Measurements from ENCODE around the gene RNF4.

The RNF4 gene

GRCh38 chr4:2494992-2495391, 26.1 kb downstream of the RNF4 start:
- Histone ChIP-seq H3K27me3 (ENCODE audit: insufficient read depth, low read depth, severe bottlenecking) (no peaks in the 10 kb centered on the region), H3K4me3 (ENCODE audit: low read depth, low read length) (no peak overlapping the region), H3K27ac (no peak overlapping the region), H3K36me3 (peaks cover 96% of the 10 kb centered on the region), H3K9me3 (ENCODE audit: severe bottlenecking) (no peaks in the 10 kb centered on the region)
- no peak for DNase-seq
- TF ChIP-seq CTCF (IDR thresholded peaks at IDR 0.05; ENCODE audit: low read depth, low read length): no peak

GRCh38 chr4:2497324-2497723, 28.4 kb downstream of the RNF4 start:
- no peak for TF ChIP-seq CTCF (IDR thresholded peaks at IDR 0.05; ENCODE audit: low read depth, low read length)
- H3K27ac ChIP-seq: no peak overlapping the region
- no peaks in the 10 kb centered on the region for H3K9me3 ChIP-seq (ENCODE audit: severe bottlenecking)
- no peaks in the 10 kb centered on the region for H3K27me3 ChIP-seq (ENCODE audit: insufficient read depth, low read depth, severe bottlenecking)
- H3K36me3 ChIP-seq: peaks cover 96% of the 10 kb centered on the region
- H3K4me3 ChIP-seq (ENCODE audit: low read depth, low read length): no peak overlapping the region
- no peak for DNase-seq

GRCh38 chr4:2497931-2498330, 29.0 kb downstream of the RNF4 start:
- Histone ChIP-seq H3K9me3 (ENCODE audit: severe bottlenecking) (no peaks in the 10 kb centered on the region), H3K4me3 (ENCODE audit: low read depth, low read length) (no peak overlapping the region), H3K36me3 (peaks cover 93% of the 10 kb centered on the region), H3K27ac (no peak overlapping the region), H3K27me3 (ENCODE audit: insufficient read depth, low read depth, severe bottlenecking) (no peaks in the 10 kb centered on the region)
- no peak for TF ChIP-seq CTCF (IDR thresholded peaks at IDR 0.05; ENCODE audit: low read depth, low read length)
- no peak for DNase-seq

GRCh38 chr4:2500547-2500946, 31.6 kb downstream of the RNF4 start:
- H3K36me3 ChIP-seq: peaks cover 90% of the 10 kb centered on the region
- TF ChIP-seq CTCF (IDR thresholded peaks at IDR 0.05; ENCODE audit: low read depth, low read length): no peak
- DNase-seq: no peak
- no peaks in the 10 kb centered on the region for H3K27me3 ChIP-seq (ENCODE audit: insufficient read depth, low read depth, severe bottlenecking)
- H3K4me3 ChIP-seq (ENCODE audit: low read depth, low read length): no peak overlapping the region
- H3K27ac ChIP-seq: no peak overlapping the region
- H3K9me3 ChIP-seq (ENCODE audit: severe bottlenecking): no peaks in the 10 kb centered on the region

GRCh38 chr4:2501034-2501594, 32.2 kb downstream of the RNF4 start:
- H3K36me3 ChIP-seq: peaks cover 89% of the 10 kb centered on the region
- TF ChIP-seq CTCF (IDR thresholded peaks at IDR 0.05; ENCODE audit: low read depth, low read length): no peak
- no peak for DNase-seq
- no peaks in the 10 kb centered on the region for H3K27me3 ChIP-seq (ENCODE audit: insufficient read depth, low read depth, severe bottlenecking)
- H3K9me3 ChIP-seq (ENCODE audit: severe bottlenecking): no peaks in the 10 kb centered on the region
- H3K4me3 ChIP-seq (ENCODE audit: low read depth, low read length): no peak overlapping the region
- no peak overlapping the region for H3K27ac ChIP-seq

- peaks cover 84% of the 10 kb centered on the region for H3K36me3 ChIP-seq
- no peak overlapping the region for H3K27ac ChIP-seq
- no peak overlapping the region for H3K4me3 ChIP-seq (ENCODE audit: low read depth, low read length)
- DNase-seq: no peak
- no peaks in the 10 kb centered on the region for H3K9me3 ChIP-seq (ENCODE audit: severe bottlenecking)
- TF ChIP-seq CTCF (IDR thresholded peaks at IDR 0.05; ENCODE audit: low read depth, low read length): no peak
- no peaks in the 10 kb centered on the region for H3K27me3 ChIP-seq (ENCODE audit: insufficient read depth, low read depth, severe bottlenecking)
These were observed 34.9 kb downstream of the RNF4 start for GRCh38 chr4:2503809-2504208.
